GM12892 (cell line): Measurements from ENCODE around the gene PARD6G.

Source experiments
- POLR2A ChIP-seq: IDR thresholded peaks from 2 replicates; pipeline ENCODE4 v1.6.1; 2011; ENCODE audit warnings: low read depth, low read length, control low read depth
- POLR2AphosphoS5 ChIP-seq: IDR thresholded peaks from 2 replicates; pipeline ENCODE4 v1.6.1; 2011; ENCODE audit warnings: low read depth, low read length, control low read depth
- TAF1 ChIP-seq: IDR thresholded peaks from 2 replicates; pipeline ENCODE4 v1.6.1; 2011; ENCODE audit warnings: low read depth, mild to moderate bottlenecking, control low read depth, low read length, borderline replicate concordance

DNA sequence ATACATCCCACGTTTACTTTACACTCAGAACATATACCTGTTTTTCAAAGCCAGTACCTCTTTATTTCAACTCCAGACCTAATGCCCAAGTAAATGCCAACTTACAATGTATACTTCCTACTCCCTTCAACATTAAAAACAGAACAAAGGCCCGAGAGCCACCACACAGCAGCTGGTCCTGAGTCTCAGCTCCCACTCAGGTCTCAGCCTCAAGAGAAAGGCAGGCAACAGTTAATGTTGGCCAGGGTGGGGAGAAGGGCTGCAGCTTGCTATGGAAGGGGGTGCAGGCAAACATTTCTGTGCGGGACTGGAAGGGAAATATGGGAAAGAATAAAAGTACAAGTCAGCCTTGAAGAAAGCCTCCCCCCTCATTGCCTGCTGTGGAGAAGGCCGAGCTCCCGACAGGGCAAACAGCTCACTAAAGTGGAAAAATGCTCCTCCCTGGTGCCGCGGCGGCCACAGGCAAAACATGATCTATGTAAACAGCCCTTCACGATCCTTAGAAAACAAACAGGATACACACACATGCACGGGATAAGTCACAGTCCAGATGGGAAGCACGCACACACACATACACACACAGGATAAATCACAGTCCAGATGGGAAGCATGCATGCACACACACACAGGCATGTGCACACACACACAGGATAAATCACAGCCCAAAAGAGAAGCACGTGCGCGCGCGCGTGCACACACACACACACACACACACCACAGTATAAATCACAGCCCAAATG is 70.8 kb downstream of the PARD6G start:
- TF ChIP-seq POLR2A (no peak), POLR2AphosphoS5 (no peak), TAF1 (no peak)
